ENCODE results near the gene STXBP6.

The STXBP6 gene

GRCh38 chr14:24888532-24888931 is 161.4 kb downstream of the STXBP6 start:
- TF ChIP-seq GABPA (IDR thresholded peaks at IDR 0.05; ENCODE audit: low read depth) (no peak), POLR2AphosphoS5 (IDR thresholded peaks at IDR 0.05; ENCODE audit: low read depth) (no peak), SPI1 (IDR thresholded peaks at IDR 0.05; ENCODE audit: borderline replicate concordance, low read depth) (no peak), CTCF (IDR thresholded peaks at IDR 0.05; ENCODE audit: insufficient read depth, low read length) (no peak)
- TF ChIP-seq, protein P1, sequence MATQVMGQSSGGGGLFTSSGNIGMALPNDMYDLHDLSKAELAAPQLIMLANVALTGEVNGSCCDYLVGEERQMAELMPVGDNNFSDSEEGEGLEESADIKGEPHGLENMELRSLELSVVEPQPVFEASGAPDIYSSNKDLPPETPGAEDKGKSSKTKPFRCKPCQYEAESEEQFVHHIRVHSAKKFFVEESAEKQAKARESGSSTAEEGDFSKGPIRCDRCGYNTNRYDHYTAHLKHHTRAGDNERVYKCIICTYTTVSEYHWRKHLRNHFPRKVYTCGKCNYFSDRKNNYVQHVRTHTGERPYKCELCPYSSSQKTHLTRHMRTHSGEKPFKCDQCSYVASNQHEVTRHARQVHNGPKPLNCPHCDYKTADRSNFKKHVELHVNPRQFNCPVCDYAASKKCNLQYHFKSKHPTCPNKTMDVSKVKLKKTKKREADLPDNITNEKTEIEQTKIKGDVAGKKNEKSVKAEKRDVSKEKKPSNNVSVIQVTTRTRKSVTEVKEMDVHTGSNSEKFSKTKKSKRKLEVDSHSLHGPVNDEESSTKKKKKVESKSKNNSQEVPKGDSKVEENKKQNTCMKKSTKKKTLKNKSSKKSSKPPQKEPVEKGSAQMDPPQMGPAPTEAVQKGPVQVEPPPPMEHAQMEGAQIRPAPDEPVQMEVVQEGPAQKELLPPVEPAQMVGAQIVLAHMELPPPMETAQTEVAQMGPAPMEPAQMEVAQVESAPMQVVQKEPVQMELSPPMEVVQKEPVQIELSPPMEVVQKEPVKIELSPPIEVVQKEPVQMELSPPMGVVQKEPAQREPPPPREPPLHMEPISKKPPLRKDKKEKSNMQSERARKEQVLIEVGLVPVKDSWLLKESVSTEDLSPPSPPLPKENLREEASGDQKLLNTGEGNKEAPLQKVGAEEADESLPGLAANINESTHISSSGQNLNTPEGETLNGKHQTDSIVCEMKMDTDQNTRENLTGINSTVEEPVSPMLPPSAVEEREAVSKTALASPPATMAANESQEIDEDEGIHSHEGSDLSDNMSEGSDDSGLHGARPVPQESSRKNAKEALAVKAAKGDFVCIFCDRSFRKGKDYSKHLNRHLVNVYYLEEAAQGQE (IDR thresholded peaks at IDR 0.05; ENCODE audit: insufficient replicate concordance, low read depth) = no peak
- H3K4me3 ChIP-seq (replicated peaks; ENCODE audit: insufficient read depth, low read length) = no peak overlapping the region
- H3K27me3 ChIP-seq (ENCODE audit: insufficient read depth, poor library complexity, severe bottlenecking) = peaks cover 6% of the 10 kb centered on the region
- no peak for DNase-seq (ENCODE audit: low read depth in 1 of 2, low spot score in 1 of 2)
- H3K27ac ChIP-seq (replicated peaks) = no peak overlapping the region

GRCh38 chr14:24887623-24888304 is 162.2 kb downstream of the STXBP6 start:
- TF ChIP-seq POLR2AphosphoS5 (IDR thresholded peaks at IDR 0.05; ENCODE audit: low read depth) (no peak), GABPA (IDR thresholded peaks at IDR 0.05; ENCODE audit: low read depth) (no peak), SPI1 (IDR thresholded peaks at IDR 0.05; ENCODE audit: borderline replicate concordance, low read depth) (no peak), CTCF (IDR thresholded peaks at IDR 0.05; ENCODE audit: insufficient read depth, low read length) (no peak)
- TF ChIP-seq, protein P1 (IDR thresholded peaks at IDR 0.05; ENCODE audit: insufficient replicate concordance, low read depth) = no peak
- H3K27ac ChIP-seq (replicated peaks) = no peak overlapping the region
- DNase-seq (ENCODE audit: low read depth in 1 of 2, low spot score in 1 of 2) = no peak
- peaks cover 4% of the 10 kb centered on the region for H3K27me3 ChIP-seq (ENCODE audit: insufficient read depth, poor library complexity, severe bottlenecking)
- H3K4me3 ChIP-seq (replicated peaks; ENCODE audit: insufficient read depth, low read length) = no peak overlapping the region

DNA sequence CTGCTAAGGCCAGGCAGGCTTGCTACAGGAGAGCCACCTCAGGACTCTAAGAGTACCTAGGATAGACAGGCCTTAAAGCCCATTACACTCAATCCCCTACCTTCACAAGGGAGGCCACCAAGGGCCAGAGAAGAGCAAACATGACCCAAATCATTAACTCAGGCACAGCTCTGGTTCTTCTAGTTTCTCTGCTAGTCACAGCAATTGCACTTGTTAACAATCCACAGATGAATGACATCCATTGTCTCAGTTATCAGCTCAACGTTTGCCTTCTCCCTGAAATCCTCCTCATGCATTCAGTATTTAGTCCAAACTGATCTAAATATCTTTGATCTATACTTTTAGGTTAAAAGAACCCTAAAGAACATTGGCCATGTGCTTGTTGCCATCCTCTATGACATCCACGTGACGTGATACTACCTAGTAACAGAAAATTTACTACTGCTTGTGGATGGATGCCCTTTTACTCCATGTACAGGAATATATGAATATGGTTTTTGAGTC is 164.5 kb downstream of the STXBP6 start:
- Histone ChIP-seq H3K4me3 (replicated peaks; ENCODE audit: insufficient read depth, low read length) (no peak overlapping the region), H3K27me3 (ENCODE audit: insufficient read depth, poor library complexity, severe bottlenecking) (peaks cover 4% of the 10 kb centered on the region), H3K27ac (replicated peaks) (no peak overlapping the region)
- TF ChIP-seq SPI1 (IDR thresholded peaks at IDR 0.05; ENCODE audit: borderline replicate concordance, low read depth) (no peak), POLR2AphosphoS5 (IDR thresholded peaks at IDR 0.05; ENCODE audit: low read depth) (no peak), GABPA (IDR thresholded peaks at IDR 0.05; ENCODE audit: low read depth) (no peak), CTCF (IDR thresholded peaks at IDR 0.05; ENCODE audit: insufficient read depth, low read length) (no peak)
- TF ChIP-seq, protein P1 (IDR thresholded peaks at IDR 0.05; ENCODE audit: insufficient replicate concordance, low read depth) = no peak
- no peak for DNase-seq (ENCODE audit: low read depth in 1 of 2, low spot score in 1 of 2)
